DND-41 (cell line): ENCODE data around the gene TMEM198.

ENCODE experiments used
- ATAC-seq: fragments of 200-7000 bp; cut with Tn5 transposase; 3 replicates; pipeline ENCODE4 v1.9.1; 2021; ENCODE audit warnings: low read depth; ENCODE audit not compliant: insufficient read depth
- DNase-seq: peaks from one replicate; pipeline ENCODE4 v3.0.0-alpha.2; 2020
- H2AFZ ChIP-seq: 2 replicates; pipeline ENCODE4 v1.6.0; 2012; ENCODE audit warnings: low read depth, low read length
- H3K27ac ChIP-seq: 2 replicates; pipeline ENCODE4 v1.5.1; 2012; ENCODE audit warnings: low read length, inconsistent platforms
- H3K27me3 ChIP-seq: fragments of 200-600 bp; sonication (generic); 2 replicates; pipeline ENCODE4 v1.6.0; 2012; ENCODE audit warnings: low read length, mild to moderate bottlenecking, inconsistent platforms; ENCODE audit not compliant: insufficient read depth, poor library complexity
- H3K36me3 ChIP-seq: 2 replicates; pipeline ENCODE4 v1.5.1; 2012; ENCODE audit warnings: low read length, inconsistent platforms; ENCODE audit not compliant: insufficient read depth
- H3K4me1 ChIP-seq: 2 replicates; pipeline ENCODE4 v1.5.1; 2012; ENCODE audit warnings: mild to moderate bottlenecking, low read length; ENCODE audit not compliant: insufficient read depth
- H3K4me2 ChIP-seq: 2 replicates; pipeline ENCODE4 v1.6.0; 2012; ENCODE audit warnings: mild to moderate bottlenecking, moderate library complexity, low read length, inconsistent platforms; ENCODE audit not compliant: insufficient read depth
- H3K4me3 ChIP-seq, 2 experiments: fragments of 200-600 bp in 1 of 2; shearing (Covaris generic) in 1 of 2; 2 replicates each; pipeline ENCODE4 v1.5.1; 2012 to 2016; ENCODE audit warnings: inconsistent platforms in 2 of 2, low read length in 2 of 2, mild to moderate bottlenecking in 2 of 2, low read depth in 1 of 2, moderate library complexity in 1 of 2
- H3K79me2 ChIP-seq: 2 replicates; pipeline ENCODE4 v1.6.0; 2012; ENCODE audit warnings: low read length, inconsistent platforms; ENCODE audit not compliant: insufficient read depth
- H3K9ac ChIP-seq: 2 replicates; pipeline ENCODE4 v1.6.0; 2012; ENCODE audit warnings: low read depth, mild to moderate bottlenecking, inconsistent platforms, low read length, moderate library complexity
- H3K9me3 ChIP-seq: 2 replicates; pipeline ENCODE4 v1.5.1; 2012; ENCODE audit warnings: low read length, moderate library complexity, mild to moderate bottlenecking, inconsistent platforms; ENCODE audit not compliant: insufficient read depth, severe bottlenecking
- H4K20me1 ChIP-seq: 2 replicates; pipeline ENCODE4 v1.6.0; 2012; ENCODE audit warnings: low read length; ENCODE audit not compliant: insufficient read depth
- EZH2 ChIP-seq: IDR thresholded peaks from 3 replicates; pipeline ENCODE4 v1.6.1; 2012; ENCODE audit warnings: borderline replicate concordance, low read depth, mild to moderate bottlenecking, moderate library complexity, low read length, inconsistent platforms; ENCODE audit not compliant: severe bottlenecking
- TF ChIP-seq, protein P1 (sequence below): IDR thresholded peaks from 2 replicates; pipeline ENCODE4 v1.5.1; 2012; ENCODE audit warnings: borderline replicate concordance, low read length, moderate library complexity, mild to moderate bottlenecking; ENCODE audit not compliant: poor library complexity, severe bottlenecking; ENCODE audit errors: extremely low read depth

The TMEM198 gene

DNA sequence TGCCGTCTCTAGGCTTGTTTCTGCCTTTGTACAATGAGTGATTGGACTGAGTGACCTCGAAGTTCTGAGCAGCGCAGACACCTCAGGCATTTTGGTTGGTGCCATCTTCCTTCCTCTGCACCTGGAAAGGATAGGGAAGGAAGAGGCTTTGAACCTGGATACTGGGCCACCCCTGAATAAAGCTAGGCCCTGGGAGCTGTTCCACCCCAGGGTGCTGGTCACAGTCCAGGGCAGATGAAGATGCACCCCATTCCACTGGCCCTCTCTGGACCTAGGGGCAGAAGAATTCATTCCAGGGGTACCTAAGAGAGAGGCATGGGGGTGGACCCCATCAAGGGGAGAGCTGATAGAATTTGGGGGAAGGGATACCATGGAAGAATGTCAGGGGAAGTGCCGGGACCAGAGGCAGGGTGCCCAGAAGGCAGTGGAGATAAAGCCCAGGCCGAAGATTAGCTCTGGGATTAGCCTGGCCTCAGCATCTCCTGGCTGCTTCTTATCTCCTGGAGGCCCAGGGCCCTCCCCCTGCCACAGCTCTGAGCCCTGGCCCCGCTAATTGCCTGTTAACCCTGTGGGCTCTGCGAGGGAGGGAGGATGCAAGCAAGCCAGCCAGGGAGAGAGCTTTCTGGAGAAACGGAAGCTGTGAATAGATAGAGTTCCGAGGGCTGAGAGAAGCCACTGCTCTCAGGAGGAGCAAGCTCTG, 18.1 kb upstream of the TMEM198 start:
- no peak overlapping the region for H3K9ac ChIP-seq
- no peak overlapping the region for H2AFZ ChIP-seq
- H4K20me1 ChIP-seq: peaks cover 13% of the 10 kb centered on the region
- ATAC-seq: no peak
- H3K79me2 ChIP-seq: no peaks in the 10 kb centered on the region
- no peak overlapping the region for H3K4me3 ChIP-seq
- TF ChIP-seq, protein P1, sequence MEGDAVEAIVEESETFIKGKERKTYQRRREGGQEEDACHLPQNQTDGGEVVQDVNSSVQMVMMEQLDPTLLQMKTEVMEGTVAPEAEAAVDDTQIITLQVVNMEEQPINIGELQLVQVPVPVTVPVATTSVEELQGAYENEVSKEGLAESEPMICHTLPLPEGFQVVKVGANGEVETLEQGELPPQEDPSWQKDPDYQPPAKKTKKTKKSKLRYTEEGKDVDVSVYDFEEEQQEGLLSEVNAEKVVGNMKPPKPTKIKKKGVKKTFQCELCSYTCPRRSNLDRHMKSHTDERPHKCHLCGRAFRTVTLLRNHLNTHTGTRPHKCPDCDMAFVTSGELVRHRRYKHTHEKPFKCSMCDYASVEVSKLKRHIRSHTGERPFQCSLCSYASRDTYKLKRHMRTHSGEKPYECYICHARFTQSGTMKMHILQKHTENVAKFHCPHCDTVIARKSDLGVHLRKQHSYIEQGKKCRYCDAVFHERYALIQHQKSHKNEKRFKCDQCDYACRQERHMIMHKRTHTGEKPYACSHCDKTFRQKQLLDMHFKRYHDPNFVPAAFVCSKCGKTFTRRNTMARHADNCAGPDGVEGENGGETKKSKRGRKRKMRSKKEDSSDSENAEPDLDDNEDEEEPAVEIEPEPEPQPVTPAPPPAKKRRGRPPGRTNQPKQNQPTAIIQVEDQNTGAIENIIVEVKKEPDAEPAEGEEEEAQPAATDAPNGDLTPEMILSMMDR: no peak
- TF ChIP-seq EZH2: no peak
- no peak overlapping the region for H3K27ac ChIP-seq
- DNase-seq: no peak
- H3K4me1 ChIP-seq: peaks cover 8% of the 10 kb centered on the region
- no peak overlapping the region for H3K4me2 ChIP-seq
- H3K36me3 ChIP-seq: no peaks in the 10 kb centered on the region
- no peaks in the 10 kb centered on the region for H3K9me3 ChIP-seq
- H3K27me3 ChIP-seq: peaks cover 51% of the 10 kb centered on the region

DNA sequence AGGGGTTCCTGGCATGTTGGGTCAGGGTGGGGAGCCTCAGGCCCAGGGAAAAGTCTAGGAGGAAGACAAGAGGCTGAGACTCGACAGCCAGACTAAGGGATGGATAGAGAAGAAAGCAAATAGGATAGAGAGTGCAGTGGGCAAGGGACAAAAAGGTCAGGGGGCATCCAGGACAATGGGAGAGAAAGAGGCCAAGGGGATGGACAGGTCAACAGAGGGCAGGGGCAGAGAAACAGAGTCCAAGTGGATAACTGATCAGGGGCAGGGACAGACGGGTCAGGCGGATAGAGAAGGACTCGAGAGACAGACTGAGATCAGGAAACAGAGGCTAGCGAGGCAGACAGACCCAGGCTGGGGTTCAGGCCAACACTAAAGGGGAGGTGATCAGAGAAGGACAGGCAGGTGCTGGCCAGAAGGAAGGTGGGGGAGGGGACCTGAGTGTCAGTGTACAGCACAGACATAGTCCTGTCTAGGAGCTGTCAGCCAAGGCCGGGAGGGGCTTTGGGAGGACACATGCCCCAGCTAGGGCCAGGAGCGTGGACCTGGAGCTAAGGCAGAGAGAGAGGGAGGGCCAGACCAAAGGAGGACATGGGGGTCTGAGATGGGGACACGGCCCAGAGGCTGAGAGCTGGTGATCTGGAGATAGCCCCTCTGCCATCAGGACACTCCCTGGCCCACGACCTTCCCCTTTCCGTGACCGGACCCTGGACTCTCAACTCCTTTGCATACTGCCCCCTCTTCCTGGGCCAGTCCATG, 17.3 kb upstream of the TMEM198 start:
- H3K79me2 ChIP-seq: no peaks in the 10 kb centered on the region
- H3K4me1 ChIP-seq: peaks cover 2% of the 10 kb centered on the region
- peaks cover 43% of the 10 kb centered on the region for H3K27me3 ChIP-seq
- no peak overlapping the region for H3K27ac ChIP-seq
- DNase-seq (no peak), ATAC-seq (no peak)
- no peak overlapping the region for H2AFZ ChIP-seq
- no peaks in the 10 kb centered on the region for H3K9me3 ChIP-seq
- H3K36me3 ChIP-seq: no peaks in the 10 kb centered on the region
- TF ChIP-seq, protein P1: no peak
- TF ChIP-seq EZH2: no peak
- H3K4me3 ChIP-seq: no peak overlapping the region
- H4K20me1 ChIP-seq: peaks cover 13% of the 10 kb centered on the region
- no peak overlapping the region for H3K9ac ChIP-seq
- H3K4me2 ChIP-seq: no peak overlapping the region

DNA sequence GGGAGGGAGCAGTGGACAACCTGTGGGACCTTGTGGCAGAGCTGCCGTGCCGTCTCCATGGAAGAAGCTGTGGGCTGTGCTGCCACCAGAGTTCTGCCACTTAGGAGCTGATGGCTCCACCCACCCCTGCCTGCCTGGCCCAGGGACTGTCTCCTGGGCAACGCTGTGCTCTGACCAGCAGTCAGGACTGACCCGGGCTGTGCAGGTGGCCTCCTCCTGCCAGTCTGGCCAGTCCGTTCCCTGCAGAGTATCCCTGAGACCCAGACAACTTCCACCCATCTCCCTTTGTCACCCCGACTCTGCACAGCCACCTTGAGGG, 16.8 kb upstream of the TMEM198 start:
- Histone ChIP-seq H3K79me2 (no peaks in the 10 kb centered on the region), H3K9ac (no peak overlapping the region), H3K36me3 (no peaks in the 10 kb centered on the region), H3K27me3 (peaks cover 39% of the 10 kb centered on the region), H3K4me1 (no peaks in the 10 kb centered on the region), H3K27ac (no peak overlapping the region), H3K4me3 (no peak overlapping the region), H2AFZ (no peak overlapping the region), H3K4me2 (no peak overlapping the region), H3K9me3 (no peaks in the 10 kb centered on the region), H4K20me1 (peaks cover 13% of the 10 kb centered on the region)
- ATAC-seq (no peak), DNase-seq (no peak)
- no peak for TF ChIP-seq EZH2
- TF ChIP-seq, protein P1: no peak
